K562 (cell line): Measurements from ENCODE around the gene PRR36.

ENCODE experiments used
- CTCF ChIP-seq, 3 experiments: IDR thresholded peaks in 2 of 3; conservative IDR thresholded peaks in 1 of 3; 2 replicates each; pipeline ENCODE4 v1.5.1; 2011 to 2012; ENCODE audit warnings: low read length in 3 of 3, mild to moderate bottlenecking in 3 of 3, control low read depth in 2 of 3, improper control_type of control experiment in 1 of 3, inconsistent platforms in 1 of 3, low read depth in 1 of 3, mixed read lengths in 1 of 3, moderate library complexity in 1 of 3; ENCODE audit not compliant: insufficient read depth in 2 of 3
- PTTG1 ChIP-seq: fragments of 450-650 bp; IDR thresholded peaks from 2 replicates; pipeline ENCODE4 v1.6.1; 2016; ENCODE audit warnings: low read depth, mild to moderate bottlenecking, missing genetic modification characterization, missing compliant biosample characterization
- SIN3A ChIP-seq, 2 experiments: fragments of 150-350 bp in 1 of 2; IDR thresholded peaks; 2 replicates each; pipeline ENCODE4 v1.6.1; 2011 to 2016; ENCODE audit warnings: borderline replicate concordance in 2 of 2, low read depth in 2 of 2, low read length in 2 of 2, mild to moderate bottlenecking in 2 of 2, moderate library complexity in 2 of 2; ENCODE audit not compliant: control insufficient read depth in 1 of 2
- ZNF644 ChIP-seq: fragments of 200-800 bp; sonication (Bioruptor generic); IDR thresholded peaks from 2 replicates; pipeline ENCODE4 v1.6.1; 2016; ENCODE audit warnings: low read depth, missing genetic modification characterization, missing compliant biosample characterization

DNA sequence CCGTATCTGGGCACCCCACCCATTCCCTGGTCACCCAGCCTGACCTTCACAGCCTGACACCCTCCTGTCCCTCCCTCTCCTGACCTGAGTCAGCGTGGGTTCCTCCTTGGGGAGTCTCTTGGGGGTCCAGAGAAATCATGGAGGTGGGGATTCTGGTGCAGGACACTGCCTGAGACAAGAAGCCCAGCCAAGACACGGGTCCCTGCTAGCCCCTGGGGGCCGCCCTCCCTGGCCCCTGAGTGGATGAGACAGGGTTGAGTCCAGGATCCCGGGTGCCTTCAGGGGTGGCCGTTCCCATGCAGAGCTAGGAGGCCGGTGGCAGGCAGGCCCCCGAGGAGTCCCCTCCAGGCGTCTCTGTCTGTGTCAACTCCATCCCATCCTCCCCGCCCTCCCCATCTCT, 31.1 kb upstream of the PRR36 start:
- TF ChIP-seq CTCF (IDR thresholded peaks at IDR 0.05 in 2 of 3, conservative IDR thresholded peaks at IDR 0.05 in 1 of 3; ENCODE audit: insufficient read depth in 2 of 3, low read depth in 1 of 3, low read length in 3 of 3): no peak
- TF ChIP-seq SIN3A (IDR thresholded peaks at IDR 0.05; ENCODE audit: borderline replicate concordance in 2 of 2, control insufficient read depth in 1 of 2, low read depth in 2 of 2, low read length in 2 of 2): no peak
- no peak for TF ChIP-seq PTTG1 (tag)
- TF ChIP-seq ZNF644: no peak
